ENCODE measurements around the gene MACROD2. TPM values are rescaled to one million over a fixed set of nuclear protein-coding genes. Genes with fewer than 3 reads are reported as not detected.

Gene MACROD2
- polyA plus RNA-seq, 4 donors: 13.0 to 15.9 (median 14.0) TPM

GRCh38 chr20:14688005-14688404, 692.7 kb downstream of the MACROD2 start:
- DNase-seq (ENCODE audit: low read depth in 4 of 4, low spot score in 2 of 4): no peak

GRCh38 chr20:14691994-14692393, 696.7 kb downstream of the MACROD2 start:
- no peak for DNase-seq (ENCODE audit: low read depth in 4 of 4, low spot score in 2 of 4)

- no peak for DNase-seq (ENCODE audit: low read depth in 4 of 4, low spot score in 2 of 4)
Observed at GRCh38 chr20:14696478-14696877, 701.2 kb downstream of the MACROD2 start.

GRCh38 chr20:14696937-14697336, 701.6 kb downstream of the MACROD2 start:
- no peak for DNase-seq (ENCODE audit: low read depth in 4 of 4, low spot score in 2 of 4)

- no peak for DNase-seq (ENCODE audit: low read depth in 4 of 4, low spot score in 2 of 4)
Observed at GRCh38 chr20:14698125-14698524, 702.8 kb downstream of the MACROD2 start.

- DNase-seq (ENCODE audit: low read depth in 4 of 4, low spot score in 2 of 4): no peak
Observed at GRCh38 chr20:14698605-14699373, 703.5 kb downstream of the MACROD2 start.

GRCh38 chr20:14700639-14700960, 705.3 kb downstream of the MACROD2 start:
- no peak for DNase-seq (ENCODE audit: low read depth in 4 of 4, low spot score in 2 of 4)

- no peak for DNase-seq (ENCODE audit: low read depth in 4 of 4, low spot score in 2 of 4)
Observed at GRCh38 chr20:14701326-14701725, 706.0 kb downstream of the MACROD2 start.

- DNase-seq (ENCODE audit: low read depth in 4 of 4, low spot score in 2 of 4): no peak
Observed at GRCh38 chr20:14706555-14706954, 711.2 kb downstream of the MACROD2 start.

- DNase-seq (ENCODE audit: low read depth in 4 of 4, low spot score in 2 of 4): no peak
Observed at GRCh38 chr20:14707026-14707680, 711.8 kb downstream of the MACROD2 start.

GRCh38 chr20:14707865-14708596, 712.7 kb downstream of the MACROD2 start:
- no peak for DNase-seq (ENCODE audit: low read depth in 4 of 4, low spot score in 2 of 4)

GRCh38 chr20:14709439-14709838, 714.1 kb downstream of the MACROD2 start:
- DNase-seq (ENCODE audit: low read depth in 4 of 4, low spot score in 2 of 4): no peak

- no peak for DNase-seq (ENCODE audit: low read depth in 4 of 4, low spot score in 2 of 4)
Observed at GRCh38 chr20:14710951-14711350, 715.6 kb downstream of the MACROD2 start.

- no peak for DNase-seq (ENCODE audit: low read depth in 4 of 4, low spot score in 2 of 4)
Observed at GRCh38 chr20:14711652-14712051, 716.3 kb downstream of the MACROD2 start.

- no peak for DNase-seq (ENCODE audit: low read depth in 4 of 4, low spot score in 2 of 4)
Observed at GRCh38 chr20:14712302-14712739, 717.0 kb downstream of the MACROD2 start.

- DNase-seq (ENCODE audit: low read depth in 4 of 4, low spot score in 2 of 4): no peak
Observed at GRCh38 chr20:14715400-14715799, 720.1 kb downstream of the MACROD2 start.

GRCh38 chr20:14716351-14716801, 721.1 kb downstream of the MACROD2 start:
- no peak for DNase-seq (ENCODE audit: low read depth in 4 of 4, low spot score in 2 of 4)

GRCh38 chr20:14717134-14717999, 722.1 kb downstream of the MACROD2 start:
- no peak for DNase-seq (ENCODE audit: low read depth in 4 of 4, low spot score in 2 of 4)

- DNase-seq (ENCODE audit: low read depth in 4 of 4, low spot score in 2 of 4): no peak
Observed at GRCh38 chr20:14720251-14720650, 724.9 kb downstream of the MACROD2 start.

- DNase-seq (ENCODE audit: low read depth in 4 of 4, low spot score in 2 of 4): no peak
Observed at GRCh38 chr20:14721926-14722452, 726.7 kb downstream of the MACROD2 start.

Data from left renal cortex interstitium (tissue), 4 donors.